GM18517 (cell line): ENCODE measurements around the gene FEM1A.
"Not testable (repeated sequence)": the region's sequence is repeated elsewhere in the genome, so short reads cannot be mapped to it uniquely, and the experiment has no call there.

ENCODE experiments used
- ATAC-seq: cut with Tn5 transposase; IDR thresholded peaks from one replicate; pipeline ENCODE4 v1.9.1; 2021; ENCODE audit warnings: mild to moderate bottlenecking, moderate library complexity; ENCODE audit not compliant: unreplicated experiment

The FEM1A gene

DNA sequence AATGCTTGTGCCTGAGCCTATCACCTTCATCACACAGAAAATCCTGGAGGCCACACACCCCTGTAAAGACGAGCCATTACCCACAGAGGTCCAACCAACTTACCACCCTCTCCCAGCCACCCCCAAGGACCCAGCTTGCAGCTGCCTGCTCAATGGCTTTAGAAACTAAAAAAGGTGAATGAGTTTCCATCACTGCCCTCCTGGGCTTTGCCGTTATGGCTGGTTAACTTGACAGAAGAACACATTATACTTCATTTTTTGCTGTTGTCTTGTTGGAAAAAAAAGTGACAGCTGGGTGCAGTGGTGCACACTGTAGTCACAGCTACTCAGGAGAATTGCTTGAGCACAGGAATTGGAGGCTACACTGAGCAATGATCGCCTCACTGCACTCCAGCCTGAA, 17.4 kb upstream of the FEM1A start:
- no peak for ATAC-seq

DNA sequence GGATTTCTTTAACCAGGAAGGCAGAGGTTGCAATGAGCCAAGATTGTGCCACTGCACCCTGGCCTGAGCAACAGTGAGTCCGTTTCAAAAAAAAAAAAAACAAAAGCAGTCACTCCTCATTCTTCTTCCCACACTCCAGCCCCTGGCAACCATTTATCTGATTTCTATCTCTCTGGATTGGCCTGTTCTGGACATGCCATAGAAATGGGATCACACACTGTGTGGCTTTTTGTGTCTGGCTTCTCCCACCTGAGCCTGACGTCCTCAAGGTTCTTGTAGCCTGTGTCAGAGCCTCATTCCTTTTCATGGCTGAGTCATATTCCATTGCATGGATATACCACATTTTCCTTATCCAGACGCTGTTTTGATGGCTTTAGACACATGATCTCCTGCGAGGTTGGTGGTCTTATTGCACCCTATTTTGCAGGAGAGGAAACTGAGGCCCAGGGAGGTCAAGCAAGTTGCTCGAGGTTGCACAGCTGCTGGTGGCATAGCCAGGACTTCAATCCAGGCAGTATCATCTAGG, 15.8 kb upstream of the FEM1A start:
- no peak for ATAC-seq

- no peak for ATAC-seq
These were observed 14.9 kb upstream of the FEM1A start for GRCh38 chr19:4776436-4777211.

DNA sequence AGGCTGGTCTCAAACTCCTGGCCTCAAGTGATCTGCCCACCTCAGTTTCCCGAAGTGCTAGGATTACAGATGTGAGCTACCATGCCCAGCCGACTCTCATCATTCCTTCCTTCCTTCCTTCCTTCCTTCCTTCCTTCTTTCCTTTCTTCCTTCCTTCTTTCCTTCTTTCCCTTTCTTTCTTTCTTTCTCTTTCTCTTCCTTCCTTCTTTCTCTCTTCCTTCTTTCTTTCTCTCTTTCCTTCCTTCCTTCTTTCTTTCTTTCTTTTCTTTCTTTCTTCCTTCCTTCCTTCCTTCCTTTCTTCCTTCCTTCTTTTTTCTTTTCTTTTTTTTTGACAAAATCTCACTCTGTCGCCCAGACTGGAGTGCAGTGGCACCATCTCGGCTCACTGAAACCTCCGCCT, 13.4 kb upstream of the FEM1A start:
- not testable (repeated sequence) for ATAC-seq

DNA sequence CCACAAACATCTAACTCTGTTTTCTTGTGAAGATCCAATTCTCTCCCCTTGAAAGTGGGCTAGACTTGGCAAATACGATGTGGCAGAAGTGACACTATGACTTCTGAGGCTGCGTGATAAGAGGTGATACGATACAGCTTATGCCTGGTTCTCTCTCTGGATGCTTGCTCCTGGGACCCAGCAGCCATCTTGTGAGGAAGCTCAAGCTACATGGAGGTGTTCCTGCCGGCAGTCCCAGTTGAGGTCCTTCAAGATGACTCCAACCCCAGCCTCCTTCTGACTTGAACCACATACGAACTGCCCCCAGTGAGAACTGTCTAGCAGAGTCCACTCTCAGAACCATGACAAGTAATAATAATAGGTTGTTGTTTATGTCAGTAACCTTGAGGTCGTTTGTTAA, 10.7 kb upstream of the FEM1A start:
- no peak for ATAC-seq

DNA sequence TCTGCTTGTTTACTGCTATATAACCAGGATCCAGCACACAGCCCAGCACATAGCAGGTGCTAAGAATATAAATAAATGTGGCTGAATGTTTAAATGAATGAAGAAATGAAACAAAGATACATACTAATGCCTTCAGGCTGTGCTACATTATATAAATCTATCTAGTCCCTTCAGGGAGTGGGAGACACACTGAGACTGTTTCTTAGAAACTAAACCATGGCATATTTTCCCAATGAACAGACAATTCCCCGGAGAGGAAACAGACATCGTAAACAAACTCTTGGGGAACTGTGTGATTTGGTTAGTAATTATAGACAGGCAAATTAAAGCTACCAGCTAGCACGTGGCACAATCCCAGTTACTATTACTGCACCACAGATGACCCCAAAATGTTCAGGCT, 9.7 kb upstream of the FEM1A start:
- no peak for ATAC-seq

GRCh38 chr19:4786412-4787016, 5.0 kb upstream of the FEM1A start:
- ATAC-seq: not testable (repeated sequence)

GRCh38 chr19:4792019-4792865, 708 bp downstream of the FEM1A start:
- not testable (repeated sequence) for ATAC-seq

GRCh38 chr19:4792866-4793195, 1.3 kb downstream of the FEM1A start:
- not testable (repeated sequence) for ATAC-seq

DNA sequence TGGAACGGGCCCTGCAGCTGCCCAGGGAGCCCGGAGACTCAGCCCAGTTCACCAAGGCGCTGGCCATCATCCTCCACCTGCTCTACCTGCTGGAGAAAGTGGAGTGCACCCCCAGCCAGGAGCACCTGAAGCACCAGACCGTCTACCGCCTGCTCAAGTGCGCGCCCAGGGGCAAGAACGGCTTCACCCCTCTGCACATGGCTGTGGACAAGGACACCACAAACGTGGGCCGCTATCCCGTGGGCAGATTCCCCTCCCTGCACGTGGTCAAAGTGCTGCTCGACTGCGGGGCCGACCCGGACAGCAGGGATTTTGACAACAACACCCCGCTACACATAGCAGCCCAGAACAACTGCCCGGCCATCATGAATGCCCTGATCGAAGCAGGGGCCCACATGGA, 1.7 kb downstream of the FEM1A start:
- not testable (repeated sequence) for ATAC-seq

- ATAC-seq: no peak
These were observed 3.4 kb downstream of the FEM1A start for GRCh38 chr19:4794971-4795370.

DNA sequence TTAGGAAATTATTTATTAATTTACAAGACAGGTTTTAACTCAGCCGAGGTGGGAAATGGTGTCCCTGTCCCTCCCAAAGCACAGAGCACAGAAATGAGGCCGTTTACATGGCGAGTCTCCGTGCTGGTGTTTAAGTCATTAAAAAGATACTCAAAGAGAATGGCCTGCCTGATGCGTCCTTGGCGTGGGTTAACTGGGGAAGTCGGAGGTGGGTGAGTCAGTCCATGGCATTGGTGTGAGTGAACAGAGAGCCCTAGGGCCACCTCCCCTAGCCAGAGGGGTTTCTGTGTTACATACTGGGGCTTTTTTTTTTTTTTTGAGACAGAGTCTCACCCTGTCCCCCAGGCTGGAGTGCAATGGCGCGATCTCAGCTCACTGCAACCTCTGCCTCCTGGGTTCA, 3.9 kb downstream of the FEM1A start:
- no peak for ATAC-seq

DNA sequence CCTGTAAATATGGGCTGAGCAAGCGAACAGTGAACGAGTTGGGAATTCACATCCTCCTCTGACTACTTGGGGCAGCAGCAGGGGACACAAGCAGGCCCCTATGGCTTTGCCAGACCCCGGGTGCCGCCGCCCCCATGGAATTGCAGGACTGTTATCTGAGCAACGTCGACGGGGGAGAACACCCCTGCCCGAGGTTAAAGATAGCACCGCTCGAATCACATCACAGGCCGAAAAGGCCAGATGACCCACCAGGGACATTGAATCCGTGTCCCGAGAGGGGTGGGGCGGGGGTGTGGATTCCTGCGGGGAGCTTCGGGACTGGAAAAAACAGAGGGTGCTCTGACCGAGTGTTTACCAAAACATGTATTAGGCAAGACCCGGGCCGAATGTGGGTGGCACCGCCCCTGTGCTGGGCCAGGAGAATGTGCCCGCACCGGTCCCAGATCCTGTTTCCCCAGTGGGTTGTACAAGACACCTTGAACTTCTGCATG, 9.1 kb downstream of the FEM1A start:
- ATAC-seq: no peak

- no peak for ATAC-seq
These were observed 9.6 kb downstream of the FEM1A start for GRCh38 chr19:4801085-4801619.

GRCh38 chr19:4802711-4803110, 11.2 kb downstream of the FEM1A start:
- no peak for ATAC-seq

DNA sequence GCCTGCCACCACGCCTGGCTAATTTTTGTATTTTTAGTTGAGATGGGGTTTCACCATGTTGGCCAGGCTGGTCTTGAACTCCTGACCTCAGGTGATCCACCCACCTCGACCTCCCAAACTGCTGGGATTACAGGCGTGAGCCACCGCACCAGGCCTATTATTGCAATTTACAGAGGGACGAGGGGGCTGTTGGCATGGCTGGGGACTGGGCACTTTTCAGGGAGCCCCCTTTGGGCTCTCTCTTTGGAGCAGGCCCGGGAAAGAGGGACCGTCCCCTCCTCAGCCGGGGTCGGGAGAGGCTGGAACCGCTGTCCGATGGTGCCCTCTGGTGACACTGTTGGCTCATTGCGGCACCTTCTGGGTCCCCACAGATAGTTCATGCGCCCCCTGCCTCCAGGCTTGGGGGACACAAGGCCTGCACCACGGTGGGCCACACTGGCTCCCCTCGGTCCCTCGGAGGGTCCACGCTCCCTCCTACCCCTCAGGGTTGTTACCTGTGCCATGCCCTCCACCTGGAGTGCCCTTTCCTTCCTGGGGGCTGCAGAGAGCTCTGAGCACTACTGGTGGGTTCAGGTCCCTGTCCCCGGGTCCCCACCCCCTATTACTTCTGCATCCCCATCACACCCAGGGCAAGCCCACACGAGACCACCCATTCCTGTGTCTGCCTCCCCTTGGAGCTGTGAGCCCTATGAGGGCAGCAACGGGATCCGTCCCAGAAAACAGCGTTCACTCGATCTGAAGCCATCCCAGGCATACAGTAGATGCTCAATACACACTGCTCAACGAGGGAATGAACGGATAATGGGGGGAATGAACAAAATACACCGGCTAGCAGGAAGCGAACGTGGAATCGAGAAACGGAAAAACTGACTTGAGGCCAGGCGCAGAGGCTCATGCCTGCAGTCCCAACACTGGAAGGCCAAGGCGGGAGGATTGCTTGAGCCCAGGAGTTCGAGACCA, 12.5 kb downstream of the FEM1A start:
- ATAC-seq: no peak

- not testable (repeated sequence) for ATAC-seq
These were observed 13.6 kb downstream of the FEM1A start for GRCh38 chr19:4805140-4805539.

DNA sequence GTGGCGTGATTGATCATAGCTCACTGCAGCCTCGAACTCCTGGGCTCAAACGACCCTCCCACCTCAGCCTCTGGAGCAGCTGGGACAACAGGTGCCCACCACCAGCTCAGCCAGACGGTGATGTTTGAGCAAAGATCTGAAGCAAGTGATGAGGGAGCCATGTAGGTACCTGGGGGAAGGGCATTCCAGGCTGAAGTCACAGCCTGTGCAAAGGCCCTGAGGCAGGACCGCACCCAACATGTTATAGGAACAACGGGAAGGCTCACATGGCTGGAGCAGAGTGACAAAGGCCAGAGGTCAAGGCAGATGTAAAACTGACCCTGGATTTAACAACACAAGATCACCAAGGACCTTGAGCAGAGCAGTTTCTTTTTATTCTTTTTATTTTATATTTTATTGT, 14.8 kb downstream of the FEM1A start:
- ATAC-seq: no peak

DNA sequence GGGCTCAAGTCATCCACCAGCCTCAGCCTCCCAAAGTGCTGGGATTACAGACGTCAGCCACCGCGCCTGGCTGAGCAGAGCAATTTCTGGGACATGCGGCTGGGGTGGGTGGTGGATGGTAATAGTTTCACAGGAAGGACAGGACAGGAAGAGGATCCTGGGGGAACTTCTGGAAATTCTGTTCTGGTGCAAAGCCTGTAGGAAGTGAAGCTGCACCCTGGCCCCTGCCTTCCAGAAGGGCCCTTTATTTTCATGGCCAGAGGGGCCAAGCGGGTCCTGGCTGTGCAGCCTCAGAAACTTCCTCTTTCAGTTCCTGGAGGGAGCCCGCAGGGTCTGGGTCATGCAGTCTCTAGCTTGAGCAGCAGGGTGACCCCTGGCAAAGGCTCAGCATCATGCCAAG, 15.7 kb downstream of the FEM1A start:
- no peak for ATAC-seq
